ENCODE measurements around the gene KCNJ6. TPM values are rescaled to one million over a fixed set of nuclear protein-coding genes. Genes with fewer than 3 reads are reported as not detected.
A peak's percentile ranks its signal among the peaks of the same experiment; 100 is the strongest.

The KCNJ6 gene
- total and polyA plus RNA-seq, 5 donors from 2014 or later = not detected

DNA sequence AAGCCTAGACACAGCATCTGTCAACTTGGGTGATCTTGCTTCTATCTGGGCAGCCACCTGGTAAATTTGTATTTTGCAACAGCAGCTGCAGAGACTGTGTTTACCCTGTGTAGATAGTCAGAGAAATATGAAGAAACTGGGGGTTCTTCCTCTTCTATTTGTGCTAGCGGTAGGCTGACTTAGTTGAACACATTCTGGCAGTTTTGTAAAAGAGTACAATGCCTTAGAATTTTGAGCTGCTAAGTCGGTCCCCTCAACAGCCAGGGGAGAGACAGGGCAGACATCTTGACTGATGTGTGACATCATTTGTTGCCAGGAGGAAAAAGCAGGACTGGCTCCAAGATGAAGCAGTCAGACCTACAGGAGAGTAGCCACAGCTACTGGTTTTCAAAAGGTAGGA lies 53.7 kb downstream of the KCNJ6 start:
- no peaks in the 10 kb centered on the region for H3K9me3 ChIP-seq (ENCODE audit: control insufficient read depth in 2 of 2, low read length in 2 of 2)
- DNase-seq (peak in 1 of 3 donors; percentile 0), ATAC-seq (ENCODE audit: low read depth in 2 of 2) (no peak)
- H3K27me3 Mint-ChIP-seq = peaks cover 8% of the 10 kb centered on the region
- no peak overlapping the region for H3K27ac ChIP-seq (ENCODE audit: insufficient read depth, low read length, poor library complexity, severe bottlenecking)
- no peak overlapping the region for H3K27ac Mint-ChIP-seq
- H3K9me3 Mint-ChIP-seq = no peaks in the 10 kb centered on the region
- no peaks in the 10 kb centered on the region for H3K36me3 ChIP-seq (ENCODE audit: control insufficient read depth, insufficient read depth, low read length)
- H3K27me3 ChIP-seq (ENCODE audit: control insufficient read depth, insufficient read depth, low read length) = no peaks in the 10 kb centered on the region
- no peaks in the 10 kb centered on the region for H3K4me1 Mint-ChIP-seq
- no peak overlapping the region for H3K4me3 Mint-ChIP-seq
- H3K36me3 Mint-ChIP-seq = no peaks in the 10 kb centered on the region
- no peak overlapping the region for H3K4me3 ChIP-seq (ENCODE audit: low read depth, low read length)
- H3K4me1 ChIP-seq (ENCODE audit: control insufficient read depth, insufficient read depth, low read length, poor library complexity, severe bottlenecking) = no peaks in the 10 kb centered on the region

DNA sequence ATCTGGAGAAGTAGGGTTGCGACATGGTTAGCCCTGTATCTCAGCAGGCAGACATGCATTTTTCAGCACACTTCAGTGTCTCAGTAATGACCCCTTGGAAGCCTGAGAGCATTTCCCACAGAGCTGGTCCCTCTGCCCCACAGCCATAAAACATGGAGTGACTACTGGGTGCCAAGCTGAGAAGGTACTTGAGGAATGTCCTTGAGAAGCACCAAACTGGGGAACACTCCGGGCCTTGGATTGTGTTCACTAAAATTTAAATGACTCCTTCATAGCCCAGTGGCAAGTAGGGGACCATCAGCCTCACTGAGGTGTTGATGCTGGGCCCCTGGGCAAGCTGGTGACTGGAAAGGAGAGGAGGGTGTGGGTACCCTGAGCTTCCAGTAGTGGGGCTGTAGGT lies 54.7 kb downstream of the KCNJ6 start:
- peaks cover 8% of the 10 kb centered on the region for H3K27me3 Mint-ChIP-seq
- H3K36me3 ChIP-seq (ENCODE audit: control insufficient read depth, insufficient read depth, low read length) = no peaks in the 10 kb centered on the region
- H3K4me1 ChIP-seq (ENCODE audit: control insufficient read depth, insufficient read depth, low read length, poor library complexity, severe bottlenecking) = no peaks in the 10 kb centered on the region
- ATAC-seq (ENCODE audit: low read depth in 2 of 2) = no peak
- H3K4me1 Mint-ChIP-seq = no peaks in the 10 kb centered on the region
- no peak overlapping the region for H3K27ac ChIP-seq (ENCODE audit: insufficient read depth, low read length, poor library complexity, severe bottlenecking)
- H3K4me3 Mint-ChIP-seq = no peak overlapping the region
- no peak overlapping the region for H3K27ac Mint-ChIP-seq
- H3K9me3 Mint-ChIP-seq = peaks cover 0 to 3% (median 0%) of the 10 kb centered on the region in 7 donors
- no peaks in the 10 kb centered on the region for H3K27me3 ChIP-seq (ENCODE audit: control insufficient read depth, insufficient read depth, low read length)
- H3K9me3 ChIP-seq (ENCODE audit: control insufficient read depth in 2 of 2, low read length in 2 of 2) = no peaks in the 10 kb centered on the region
- H3K36me3 Mint-ChIP-seq = no peaks in the 10 kb centered on the region
- no peak overlapping the region for H3K4me3 ChIP-seq (ENCODE audit: low read depth, low read length)
- no peak for DNase-seq

DNA sequence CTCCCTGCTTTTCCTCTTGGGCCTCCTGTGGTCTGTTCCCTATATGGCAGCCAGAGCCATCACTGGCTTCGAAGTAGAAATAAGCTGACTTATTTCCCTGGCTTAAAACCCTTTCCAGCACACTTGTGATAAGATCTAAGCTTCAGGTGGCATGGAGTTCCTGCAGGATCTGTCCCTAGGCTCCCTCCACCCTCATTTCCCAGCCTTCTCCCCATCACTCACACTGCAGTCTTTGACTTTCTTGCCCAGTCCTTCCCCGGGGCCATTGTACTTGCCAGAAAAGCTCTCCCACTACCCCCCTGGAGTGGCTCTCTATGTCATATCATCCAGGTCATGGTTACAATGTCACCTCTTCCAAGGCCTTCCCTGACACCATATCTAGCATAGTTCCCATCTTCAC lies 55.8 kb downstream of the KCNJ6 start:
- no peak for DNase-seq
- Mint-ChIP-seq H3K4me3 (no peak overlapping the region), H3K36me3 (no peaks in the 10 kb centered on the region), H3K27ac (no peak overlapping the region), H3K27me3 (no peaks in the 10 kb centered on the region), H3K9me3 (peaks cover 0 to 7% (median 0%) of the 10 kb centered on the region in 7 donors), H3K4me1 (no peaks in the 10 kb centered on the region)
- no peaks in the 10 kb centered on the region for H3K4me1 ChIP-seq (ENCODE audit: control insufficient read depth, insufficient read depth, low read length, poor library complexity, severe bottlenecking)
- no peak for ATAC-seq (ENCODE audit: low read depth in 2 of 2)
- no peaks in the 10 kb centered on the region for H3K27me3 ChIP-seq (ENCODE audit: control insufficient read depth, insufficient read depth, low read length)
- H3K9me3 ChIP-seq (ENCODE audit: control insufficient read depth in 2 of 2, low read length in 2 of 2) = no peaks in the 10 kb centered on the region
- no peak overlapping the region for H3K4me3 ChIP-seq (ENCODE audit: low read depth, low read length)
- H3K36me3 ChIP-seq (ENCODE audit: control insufficient read depth, insufficient read depth, low read length) = no peaks in the 10 kb centered on the region
- H3K27ac ChIP-seq (ENCODE audit: insufficient read depth, low read length, poor library complexity, severe bottlenecking) = no peak overlapping the region

DNA sequence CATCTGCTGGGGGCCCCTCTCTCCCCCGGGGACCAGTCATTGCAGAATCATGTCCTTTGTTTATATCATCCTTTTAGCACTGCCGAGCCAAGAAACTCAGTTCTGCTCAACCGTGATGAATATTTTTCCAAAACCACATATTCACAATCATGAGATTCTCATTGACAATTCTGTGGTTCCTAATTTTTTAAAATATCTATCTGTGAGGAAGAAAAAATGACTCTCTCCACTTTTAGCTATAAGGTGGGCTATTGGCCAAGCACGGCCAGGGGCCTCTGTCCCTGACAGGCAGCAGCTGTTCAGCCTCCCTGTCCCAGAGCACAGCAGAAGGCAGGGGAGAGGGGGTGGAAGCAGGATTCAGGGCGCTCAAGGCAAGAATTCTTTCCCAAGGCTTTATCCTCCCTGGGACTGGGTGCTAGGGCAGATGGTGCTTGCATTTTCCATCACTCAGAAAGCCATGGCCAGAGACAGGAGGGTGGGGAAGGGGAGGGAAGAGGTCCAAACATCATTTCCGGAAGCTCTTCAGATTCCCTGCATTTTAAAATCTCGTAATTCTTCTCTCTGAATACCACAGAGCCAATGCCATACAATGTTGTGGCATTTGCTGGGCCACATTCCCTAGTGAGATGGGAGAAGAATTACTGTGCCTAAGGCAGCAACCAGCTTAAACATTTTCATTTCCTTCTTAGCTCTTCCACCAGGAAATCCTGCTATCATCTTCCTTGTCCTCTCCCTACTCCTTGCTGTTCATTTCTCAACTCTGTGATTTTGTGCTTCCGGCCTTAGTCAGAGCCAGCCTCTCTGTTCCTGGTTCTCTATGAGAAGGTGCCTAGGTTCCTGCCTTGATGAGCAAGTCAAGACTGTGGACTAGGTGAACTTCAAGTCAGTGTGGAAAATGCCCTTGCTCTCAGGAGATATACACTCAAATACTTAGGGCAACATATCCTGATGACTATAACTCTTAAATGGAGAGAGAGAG lies 60.3 kb downstream of the KCNJ6 start:
- Histone ChIP-seq H3K4me1 (ENCODE audit: control insufficient read depth, insufficient read depth, low read length, poor library complexity, severe bottlenecking) (no peaks in the 10 kb centered on the region), H3K4me3 (ENCODE audit: low read depth, low read length) (no peak overlapping the region), H3K36me3 (ENCODE audit: control insufficient read depth, insufficient read depth, low read length) (no peaks in the 10 kb centered on the region), H3K27ac (ENCODE audit: insufficient read depth, low read length, poor library complexity, severe bottlenecking) (no peak overlapping the region), H3K27me3 (ENCODE audit: control insufficient read depth, insufficient read depth, low read length) (peaks cover 2% of the 10 kb centered on the region), H3K9me3 (ENCODE audit: control insufficient read depth in 2 of 2, low read length in 2 of 2) (peaks cover 0 to 4% of the 10 kb centered on the region in 2 experiments)
- no peaks in the 10 kb centered on the region for H3K36me3 Mint-ChIP-seq
- H3K27ac Mint-ChIP-seq = peak overlapping the region in 1 of 3 donors; percentile 7
- no peaks in the 10 kb centered on the region for H3K4me1 Mint-ChIP-seq
- H3K4me3 Mint-ChIP-seq = no peak overlapping the region
- H3K9me3 Mint-ChIP-seq = peaks cover 0 to 18% (median 7%) of the 10 kb centered on the region in 7 donors
- DNase-seq (no peak), ATAC-seq (ENCODE audit: low read depth in 2 of 2) (no peak)
- no peaks in the 10 kb centered on the region for H3K27me3 Mint-ChIP-seq

DNA sequence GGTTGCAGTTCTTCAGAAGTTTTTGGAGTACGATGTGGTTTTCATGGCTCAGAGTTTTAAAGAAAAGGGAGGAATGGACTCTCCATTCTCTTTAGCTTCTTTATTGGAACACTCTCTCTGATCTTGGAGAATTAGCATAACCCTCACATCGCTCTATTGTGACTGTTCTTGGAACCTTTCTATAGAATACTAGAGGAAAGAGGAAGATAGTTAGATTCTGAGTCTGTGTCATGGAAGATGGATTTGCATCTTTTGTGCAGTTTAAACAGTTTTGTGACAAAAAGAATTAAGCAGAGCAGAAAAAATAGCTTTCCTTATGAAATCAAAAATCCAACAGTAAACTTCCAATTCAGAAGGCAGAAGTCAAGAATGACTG lies 61.0 kb downstream of the KCNJ6 start:
- H3K4me1 ChIP-seq (ENCODE audit: control insufficient read depth, insufficient read depth, low read length, poor library complexity, severe bottlenecking) = no peaks in the 10 kb centered on the region
- H3K9me3 ChIP-seq (ENCODE audit: control insufficient read depth in 2 of 2, low read length in 2 of 2) = peaks cover 0 to 4% of the 10 kb centered on the region in 2 experiments
- H3K4me1 Mint-ChIP-seq = no peaks in the 10 kb centered on the region
- H3K4me3 ChIP-seq (ENCODE audit: low read depth, low read length) = no peak overlapping the region
- H3K27ac ChIP-seq (ENCODE audit: insufficient read depth, low read length, poor library complexity, severe bottlenecking) = no peak overlapping the region
- no peaks in the 10 kb centered on the region for H3K36me3 ChIP-seq (ENCODE audit: control insufficient read depth, insufficient read depth, low read length)
- ATAC-seq (ENCODE audit: low read depth in 2 of 2) = no peak
- peak overlapping the region in 1 of 3 donors; percentile 7 for H3K27ac Mint-ChIP-seq
- no peaks in the 10 kb centered on the region for H3K27me3 Mint-ChIP-seq
- peaks cover 0 to 18% (median 7%) of the 10 kb centered on the region in 7 donors for H3K9me3 Mint-ChIP-seq
- peaks cover 2% of the 10 kb centered on the region for H3K27me3 ChIP-seq (ENCODE audit: control insufficient read depth, insufficient read depth, low read length)
- no peak for DNase-seq
- H3K36me3 Mint-ChIP-seq = no peaks in the 10 kb centered on the region
- H3K4me3 Mint-ChIP-seq = no peak overlapping the region

DNA sequence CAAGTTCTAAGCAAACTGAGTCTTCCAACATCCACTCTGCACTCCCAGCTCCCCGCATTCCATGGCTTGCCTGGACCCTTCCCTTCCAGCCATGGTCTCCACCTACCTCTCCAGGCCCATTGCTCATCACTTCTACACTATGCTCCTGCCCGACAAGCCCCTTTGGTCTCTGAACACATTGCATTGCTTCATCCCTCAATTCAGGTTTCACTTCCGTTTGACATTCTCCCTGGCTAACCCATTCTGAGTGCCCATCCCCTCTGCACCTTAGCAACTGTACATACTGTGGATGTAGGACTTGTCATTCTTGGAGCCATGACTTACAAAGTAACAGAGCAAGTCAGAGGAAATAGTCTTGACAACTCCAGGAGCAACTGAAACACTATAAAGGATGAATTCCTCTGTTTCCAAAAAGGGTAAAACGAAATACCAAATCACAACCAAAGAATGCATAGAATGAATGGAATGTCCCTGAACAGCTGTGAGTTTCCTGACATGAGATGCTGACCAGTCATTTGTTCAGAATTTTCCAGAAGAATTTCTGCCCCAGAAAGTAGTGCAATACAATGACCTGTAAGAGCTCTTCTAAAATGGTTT lies 66.7 kb downstream of the KCNJ6 start:
- peaks cover 2 to 18% (median 5%) of the 10 kb centered on the region in 7 donors for H3K9me3 Mint-ChIP-seq
- H3K36me3 ChIP-seq (ENCODE audit: control insufficient read depth, insufficient read depth, low read length) = no peaks in the 10 kb centered on the region
- no peak overlapping the region for H3K27ac Mint-ChIP-seq
- no peaks in the 10 kb centered on the region for H3K4me1 Mint-ChIP-seq
- peaks cover 6% of the 10 kb centered on the region for H3K27me3 Mint-ChIP-seq
- peaks cover 7% of the 10 kb centered on the region for H3K27me3 ChIP-seq (ENCODE audit: control insufficient read depth, insufficient read depth, low read length)
- no peak overlapping the region for H3K4me3 ChIP-seq (ENCODE audit: low read depth, low read length)
- DNase-seq = no peak
- no peak overlapping the region for H3K4me3 Mint-ChIP-seq
- no peak for ATAC-seq (ENCODE audit: low read depth in 2 of 2)
- peaks cover 0 to 4% of the 10 kb centered on the region in 2 experiments for H3K9me3 ChIP-seq (ENCODE audit: control insufficient read depth in 2 of 2, low read length in 2 of 2)
- H3K27ac ChIP-seq (ENCODE audit: insufficient read depth, low read length, poor library complexity, severe bottlenecking) = no peak overlapping the region
- no peaks in the 10 kb centered on the region for H3K36me3 Mint-ChIP-seq
- no peaks in the 10 kb centered on the region for H3K4me1 ChIP-seq (ENCODE audit: control insufficient read depth, insufficient read depth, low read length, poor library complexity, severe bottlenecking)

DNA sequence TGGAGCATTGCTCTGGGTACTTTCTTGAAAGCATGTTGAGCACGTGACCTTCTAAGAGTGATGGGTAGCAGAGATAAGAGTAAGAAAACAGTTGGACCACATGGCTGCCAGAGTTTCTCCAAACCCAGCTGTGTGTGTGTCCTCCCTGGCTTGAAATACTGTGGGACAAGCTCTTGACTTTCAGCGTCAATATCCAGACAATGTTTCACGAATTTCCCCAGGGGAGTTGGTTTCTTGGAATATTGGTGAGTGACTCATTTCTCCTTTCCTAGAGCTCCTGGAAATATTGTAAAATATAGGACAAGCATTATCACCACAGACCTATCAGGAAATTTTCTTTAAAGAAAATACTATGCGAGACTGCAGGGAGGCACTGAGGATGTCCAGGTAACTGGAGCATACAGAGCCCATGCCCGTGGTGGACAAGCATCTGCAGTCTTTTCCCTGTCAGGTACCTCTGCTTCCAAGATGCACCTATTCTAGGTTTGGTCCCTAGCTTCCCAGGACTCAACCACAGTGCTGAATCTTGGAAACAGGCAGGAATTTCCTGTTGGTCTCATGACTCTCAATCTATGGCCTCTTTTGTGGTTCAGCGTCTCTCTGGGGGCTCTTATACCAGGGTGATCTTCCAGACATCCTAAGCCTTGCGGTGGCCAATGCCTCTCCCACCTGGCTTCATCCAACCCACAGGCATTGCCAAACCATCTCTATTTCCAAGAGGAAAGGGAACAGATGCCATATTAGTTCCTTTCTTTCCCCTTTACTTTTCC lies 67.4 kb downstream of the KCNJ6 start:
- Mint-ChIP-seq H3K4me3 (no peak overlapping the region), H3K27ac (no peak overlapping the region), H3K9me3 (peaks cover 2 to 13% (median 4%) of the 10 kb centered on the region in 7 donors), H3K27me3 (peaks cover 6% of the 10 kb centered on the region), H3K4me1 (no peaks in the 10 kb centered on the region), H3K36me3 (no peaks in the 10 kb centered on the region)
- peaks cover 7% of the 10 kb centered on the region for H3K27me3 ChIP-seq (ENCODE audit: control insufficient read depth, insufficient read depth, low read length)
- peaks cover 0 to 4% of the 10 kb centered on the region in 2 experiments for H3K9me3 ChIP-seq (ENCODE audit: control insufficient read depth in 2 of 2, low read length in 2 of 2)
- no peaks in the 10 kb centered on the region for H3K4me1 ChIP-seq (ENCODE audit: control insufficient read depth, insufficient read depth, low read length, poor library complexity, severe bottlenecking)
- H3K4me3 ChIP-seq (ENCODE audit: low read depth, low read length) = no peak overlapping the region
- ATAC-seq (ENCODE audit: low read depth in 2 of 2) = no peak
- no peaks in the 10 kb centered on the region for H3K36me3 ChIP-seq (ENCODE audit: control insufficient read depth, insufficient read depth, low read length)
- H3K27ac ChIP-seq (ENCODE audit: insufficient read depth, low read length, poor library complexity, severe bottlenecking) = no peak overlapping the region
- no peak for DNase-seq

Measured in CD4-positive, CD25-positive, alpha-beta regulatory T cell (primary cell).